D721Med (cell line): ENCODE results near the gene DIO3.

Experiments used
- DNase-seq: peaks from one replicate; pipeline ENCODE4 v3.0.0; 2011; ENCODE audit warnings: low spot score; ENCODE audit not compliant: insufficient read length
- FAIRE-seq: peaks from 2 replicates; lab custom pipeline; 2011; peaks lifted over from hg19 to GRCh38; lab: Jason Lieb, UNC
- CTCF ChIP-seq: IDR thresholded peaks from 2 replicates; pipeline ENCODE4 v1.5.1; 2012; ENCODE audit warnings: mild to moderate bottlenecking, control low read depth; ENCODE audit not compliant: insufficient read depth; ENCODE audit errors: missing control alignments

DIO3 gene

DNA sequence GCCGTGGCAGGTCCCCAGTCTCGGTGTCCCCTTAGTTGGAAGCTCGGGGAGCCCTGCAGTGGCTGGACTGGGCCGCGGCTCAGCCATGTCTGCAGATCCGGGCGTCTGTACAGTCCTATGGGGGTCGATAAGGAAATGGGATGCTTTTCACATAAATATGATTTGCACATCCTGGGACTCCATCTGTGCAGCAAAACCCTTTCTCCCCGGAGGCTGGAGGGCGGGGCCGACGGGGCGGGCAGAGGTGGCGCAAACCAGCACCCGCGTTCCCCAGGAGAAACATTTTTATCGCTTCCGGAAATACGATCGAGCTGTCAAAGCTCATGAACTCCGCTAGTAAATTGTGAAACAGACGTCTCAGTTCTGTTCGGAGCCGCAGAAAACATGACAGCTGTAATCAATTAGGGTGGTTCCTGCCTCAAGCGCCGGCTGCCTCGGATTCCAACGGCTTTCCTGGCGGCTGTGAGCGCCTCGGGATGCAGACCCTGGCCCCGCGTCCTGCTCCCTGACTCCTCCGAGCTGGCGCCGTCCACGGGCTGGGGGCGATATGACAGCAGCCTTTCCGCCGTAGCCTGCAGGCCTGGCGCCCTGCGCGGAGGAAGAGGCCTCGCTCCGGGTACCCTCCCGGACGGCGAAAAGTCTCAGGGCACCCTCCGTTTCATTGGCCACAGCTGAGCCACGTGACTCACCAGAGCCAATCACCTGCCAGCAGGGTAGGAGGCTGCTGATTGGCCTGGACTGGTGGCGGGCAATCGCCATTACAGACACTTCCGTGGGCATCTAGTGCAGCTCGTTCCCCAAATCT, 23.0 kb downstream of the DIO3 start:
- FAIRE-seq: no peak
- no peak for DNase-seq
- no peak for TF ChIP-seq CTCF

DNA sequence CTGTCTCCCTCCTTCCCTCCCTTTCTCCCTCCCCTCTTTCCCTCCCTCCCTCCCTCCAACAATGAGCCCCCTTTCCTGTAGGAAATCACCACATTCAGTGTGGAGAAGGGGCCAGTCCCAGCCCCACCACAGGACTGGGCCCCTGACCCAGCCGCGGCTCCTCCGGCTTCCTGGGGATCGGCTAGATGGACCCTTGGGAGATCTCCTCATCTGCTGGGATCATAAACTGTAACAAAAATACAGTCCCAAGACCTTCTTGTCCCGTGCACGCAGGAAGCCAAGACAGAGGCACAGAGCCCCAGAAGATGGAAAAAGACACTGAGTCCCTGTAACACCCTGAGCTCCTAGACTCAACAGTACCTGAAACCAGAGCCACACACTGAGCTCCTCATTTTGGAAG, 23.9 kb downstream of the DIO3 start:
- FAIRE-seq: no peak
- TF ChIP-seq CTCF: no peak
- DNase-seq: no peak

DNA sequence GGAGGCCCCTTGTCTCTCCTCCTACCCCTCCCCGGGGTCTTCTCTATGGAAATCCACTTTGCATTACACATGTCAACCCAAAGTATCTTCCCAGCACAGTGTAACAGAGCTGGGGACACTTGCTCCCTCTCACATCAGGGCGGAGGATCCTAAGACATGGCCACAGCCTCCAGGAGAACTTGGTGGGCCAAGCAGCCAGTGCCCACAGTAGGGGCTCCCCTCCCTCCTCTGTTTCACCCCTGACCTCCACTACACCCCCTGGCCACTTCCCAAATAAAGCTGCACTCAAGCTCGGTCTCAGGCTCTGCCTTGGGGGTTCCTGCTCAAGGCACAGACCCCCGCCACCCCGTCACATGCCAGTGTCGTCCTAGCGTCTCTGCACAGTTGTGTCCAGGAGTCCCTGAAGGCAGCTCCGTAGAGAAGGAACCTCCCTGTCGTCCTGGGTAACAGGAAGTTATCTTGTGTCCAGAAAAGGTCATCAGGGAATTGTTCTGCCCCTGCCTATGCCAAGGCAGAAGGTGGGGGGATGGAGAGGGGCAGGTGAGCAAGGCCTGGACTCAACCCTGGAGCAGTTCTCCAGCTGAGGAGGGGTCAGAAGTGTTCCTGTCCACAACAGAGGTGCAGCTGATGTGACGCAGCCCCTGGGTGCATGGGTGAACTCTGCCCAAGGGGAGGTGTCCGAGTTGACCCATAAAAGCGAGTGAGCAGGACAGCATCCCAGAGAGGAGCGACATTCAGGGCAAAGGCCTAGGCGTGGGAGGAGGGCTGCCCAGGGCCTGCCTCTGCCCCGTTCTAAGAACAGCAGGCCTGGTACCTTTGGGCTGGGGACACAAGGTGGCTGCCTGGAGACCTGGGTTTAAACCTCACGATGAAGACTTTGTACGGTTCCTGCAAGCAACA, 25.5 kb downstream of the DIO3 start:
- no peak for TF ChIP-seq CTCF
- FAIRE-seq: no peak
- DNase-seq: no peak

GRCh38 chr14:101587441-101587911, 26.2 kb downstream of the DIO3 start:
- TF ChIP-seq CTCF: no peak
- DNase-seq (peak; percentile 86), FAIRE-seq (no peak)

GRCh38 chr14:101588286-101588975, 27.1 kb downstream of the DIO3 start:
- DNase-seq: no peak
- no peak for FAIRE-seq
- no peak for TF ChIP-seq CTCF

- DNase-seq: no peak
- FAIRE-seq: no peak
- no peak for TF ChIP-seq CTCF
Observed at GRCh38 chr14:101588990-101589389, 27.7 kb downstream of the DIO3 start.
